Islet of Langerhans (tissue), 1 donor: ENCODE results near the gene C6orf89.
A peak's percentile ranks its signal among the peaks of the same experiment; 100 is the strongest.
"Not testable (repeated sequence)": the region's sequence is repeated elsewhere in the genome, so short reads cannot be mapped to it uniquely, and the experiment has no call there.

Experiments used
- FAIRE-seq: peaks from one replicate; lab custom pipeline; 2011; peaks lifted over from hg19 to GRCh38; lab: Jason Lieb, UNC

Gene C6orf89

DNA sequence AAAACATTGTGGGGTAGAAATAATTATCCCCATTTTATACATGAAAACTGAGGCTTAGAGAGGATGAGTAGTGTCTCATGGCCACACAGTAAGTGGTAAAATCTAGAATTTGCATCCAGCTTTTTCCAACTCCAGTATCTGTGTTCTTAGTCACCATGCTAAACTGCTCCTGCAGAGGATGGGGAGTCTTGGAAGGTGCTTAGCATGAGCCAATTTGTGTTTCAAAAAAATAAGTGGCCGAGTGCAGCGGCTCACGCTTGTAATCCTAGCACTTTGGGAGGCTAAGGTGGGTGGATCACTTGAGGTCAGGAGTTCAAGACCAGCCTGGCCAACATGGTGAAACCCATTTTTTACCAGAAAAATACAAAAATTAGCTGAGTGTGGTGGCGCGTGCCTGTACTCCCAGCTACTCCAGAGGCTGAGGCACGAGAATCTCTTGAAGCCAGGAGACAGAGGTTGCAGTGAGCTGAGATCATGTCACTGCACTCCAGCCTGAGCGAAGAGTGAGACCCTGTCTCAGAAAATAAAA lies 2.4 kb downstream of the C6orf89 start:
- FAIRE-seq, result no peak

DNA sequence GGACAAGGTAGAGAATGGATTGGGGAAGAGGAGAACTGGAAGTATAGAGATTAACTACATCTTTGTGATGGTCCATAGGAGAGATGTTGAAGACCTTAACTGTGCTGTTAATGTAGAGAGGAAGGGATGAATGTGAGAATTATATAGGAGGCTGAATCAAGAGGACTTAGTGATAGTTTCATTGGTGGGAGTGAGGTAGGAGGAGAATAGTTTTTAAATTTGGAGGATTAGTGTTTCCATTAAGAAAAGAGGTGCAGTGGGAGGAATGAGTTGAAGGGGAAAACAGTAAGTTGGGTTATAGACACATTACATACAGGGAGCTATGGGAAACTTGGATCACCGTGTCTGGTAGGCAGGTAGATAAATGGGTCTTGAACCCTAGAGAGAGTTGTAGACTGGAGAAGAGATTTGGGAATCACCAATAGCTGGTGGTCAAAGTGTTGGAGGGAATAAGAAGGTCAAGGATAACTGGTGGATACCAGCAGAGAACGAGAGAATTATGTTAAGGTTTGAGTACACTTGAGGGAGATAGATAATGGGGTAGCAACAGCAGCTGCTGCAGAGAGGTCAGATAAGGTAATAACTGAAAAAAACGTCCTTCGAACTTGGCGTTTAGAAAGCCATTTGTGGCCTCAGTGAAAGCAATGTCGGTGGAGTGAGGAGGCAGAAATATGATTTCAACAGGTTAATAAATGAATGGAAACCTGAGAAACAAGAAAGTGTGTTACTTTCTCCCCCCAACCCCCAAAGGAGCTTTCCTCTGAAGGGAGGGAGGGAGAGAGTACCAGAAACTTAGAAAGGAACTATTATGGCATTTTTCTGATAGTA lies 3.1 kb downstream of the C6orf89 start:
- no peak for FAIRE-seq

DNA sequence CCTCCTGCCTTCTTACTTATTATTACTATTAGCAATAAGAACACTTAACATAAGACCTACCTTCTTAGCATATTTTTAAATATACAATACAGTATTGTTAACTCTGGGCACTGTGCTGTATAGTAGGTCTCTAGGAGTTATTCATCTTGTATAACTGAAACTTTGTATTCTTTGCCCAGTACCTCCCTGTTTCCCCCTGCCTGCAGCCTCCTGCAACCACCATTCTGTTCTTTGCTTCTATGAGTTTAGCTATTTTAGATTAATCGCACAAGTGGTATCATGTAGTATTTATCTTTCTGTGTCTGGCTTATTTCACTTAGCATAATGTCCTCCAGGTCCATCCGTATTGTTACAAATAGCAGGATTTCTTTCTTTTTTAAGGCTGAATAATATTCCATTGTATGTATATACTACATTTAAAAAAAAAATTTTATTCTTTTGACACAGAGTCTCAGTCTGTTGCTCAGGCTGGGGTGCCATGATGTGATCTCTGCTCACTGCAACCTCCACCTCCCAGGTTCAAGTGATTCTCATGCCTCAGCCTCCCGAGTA lies 4.4 kb downstream of the C6orf89 start:
- FAIRE-seq, result no peak

DNA sequence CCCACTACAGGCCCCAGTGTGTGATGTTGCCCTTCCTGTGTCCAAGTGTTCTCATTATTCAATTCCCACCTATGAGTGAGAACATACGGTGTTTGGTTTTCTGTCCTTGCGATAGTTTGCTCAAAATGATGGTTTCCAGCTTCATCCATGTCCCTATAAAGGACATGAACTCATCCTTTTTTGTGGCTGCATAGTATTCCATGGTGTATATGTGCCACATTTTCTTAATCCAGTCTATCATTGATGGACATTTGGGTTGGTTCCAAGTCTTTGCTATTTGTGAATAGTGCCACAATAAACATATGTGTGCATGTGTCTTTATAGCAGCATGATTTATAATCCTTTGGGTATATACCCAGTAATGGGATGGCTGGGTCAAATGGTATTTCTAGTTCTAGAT lies 5.4 kb downstream of the C6orf89 start:
- FAIRE-seq, result not testable (repeated sequence)

DNA sequence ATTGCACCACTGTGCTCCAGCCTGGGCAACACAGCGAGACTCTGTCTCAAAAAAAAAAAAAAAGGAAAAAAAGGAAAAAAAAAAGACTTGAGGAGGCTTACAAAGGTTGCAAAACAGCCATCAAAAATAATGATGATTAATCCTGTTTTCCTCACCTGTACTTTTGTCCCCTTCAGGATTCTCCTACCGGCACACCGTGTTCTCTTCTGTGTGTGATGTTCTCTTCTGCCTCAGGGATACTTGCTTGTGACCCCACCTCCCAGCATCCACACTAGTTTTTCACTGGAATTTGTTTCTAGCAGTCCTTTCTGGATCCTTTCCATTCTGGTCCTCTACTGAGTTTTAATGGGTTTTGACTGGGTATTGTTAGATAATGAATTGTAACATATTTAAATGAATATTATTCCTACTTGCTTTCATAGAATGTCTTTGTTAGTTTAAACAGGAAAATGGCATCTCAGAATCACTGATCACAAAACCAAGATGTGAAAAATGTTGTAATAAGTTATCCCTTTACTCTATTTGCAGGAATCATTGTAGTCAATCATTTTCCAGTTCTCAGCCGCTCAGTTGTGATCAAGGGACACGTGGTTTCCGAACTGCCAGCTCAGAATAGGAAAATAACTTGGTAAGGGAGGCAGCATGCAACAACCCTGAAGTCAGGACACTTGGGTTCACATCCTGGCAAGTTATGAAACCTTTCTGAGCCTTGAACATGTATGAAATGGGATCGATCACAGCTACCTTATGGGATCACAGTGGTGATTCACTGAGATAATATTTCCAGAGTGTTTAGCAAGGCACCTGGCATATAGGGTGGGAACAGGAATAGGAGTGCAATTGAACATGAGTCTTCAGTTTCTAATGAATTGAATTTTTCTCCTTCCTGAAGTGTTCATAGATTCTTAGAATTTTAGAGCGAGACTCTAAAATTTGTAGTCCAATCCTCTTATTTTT lies 8.5 kb downstream of the C6orf89 start:
- FAIRE-seq, result no peak

DNA sequence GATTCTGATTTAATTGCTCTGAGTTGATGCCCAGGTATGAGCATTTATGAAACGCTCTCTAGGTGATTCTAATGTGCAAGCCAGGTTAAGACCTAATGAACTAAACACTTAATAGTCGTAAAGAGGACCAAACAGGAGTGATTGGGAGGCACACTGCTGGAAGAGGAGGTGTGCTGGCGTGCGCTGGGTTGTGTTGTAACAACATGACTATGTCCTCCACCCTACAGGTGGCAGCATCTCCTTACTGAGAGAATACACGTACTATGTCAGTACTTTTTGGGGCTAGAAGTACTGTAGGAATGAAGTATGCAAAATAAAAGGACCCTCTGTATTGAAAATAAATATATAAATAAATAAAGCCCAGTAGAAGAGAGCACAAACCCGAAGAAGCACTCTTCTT lies 11.9 kb downstream of the C6orf89 start:
- FAIRE-seq, result no peak

DNA sequence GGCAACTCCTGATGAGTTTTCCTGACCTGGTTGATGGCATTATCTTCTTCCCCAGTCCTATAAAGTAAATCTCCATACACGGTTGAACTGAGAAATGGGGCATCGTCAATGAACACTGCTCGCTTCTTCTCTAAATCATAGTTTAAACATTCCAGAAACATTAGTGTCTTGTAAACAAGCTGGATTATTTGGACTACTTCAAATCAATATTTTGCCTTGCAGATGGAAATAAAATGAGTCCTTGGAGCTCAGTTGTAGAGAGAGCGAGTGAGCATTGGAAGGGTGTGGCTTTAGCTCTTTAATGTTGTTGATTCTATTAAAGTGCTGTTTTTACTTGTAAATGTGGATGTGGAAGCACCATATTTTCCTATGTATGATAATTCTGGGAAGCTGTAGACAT lies 18.4 kb downstream of the C6orf89 start:
- FAIRE-seq, result no peak

DNA sequence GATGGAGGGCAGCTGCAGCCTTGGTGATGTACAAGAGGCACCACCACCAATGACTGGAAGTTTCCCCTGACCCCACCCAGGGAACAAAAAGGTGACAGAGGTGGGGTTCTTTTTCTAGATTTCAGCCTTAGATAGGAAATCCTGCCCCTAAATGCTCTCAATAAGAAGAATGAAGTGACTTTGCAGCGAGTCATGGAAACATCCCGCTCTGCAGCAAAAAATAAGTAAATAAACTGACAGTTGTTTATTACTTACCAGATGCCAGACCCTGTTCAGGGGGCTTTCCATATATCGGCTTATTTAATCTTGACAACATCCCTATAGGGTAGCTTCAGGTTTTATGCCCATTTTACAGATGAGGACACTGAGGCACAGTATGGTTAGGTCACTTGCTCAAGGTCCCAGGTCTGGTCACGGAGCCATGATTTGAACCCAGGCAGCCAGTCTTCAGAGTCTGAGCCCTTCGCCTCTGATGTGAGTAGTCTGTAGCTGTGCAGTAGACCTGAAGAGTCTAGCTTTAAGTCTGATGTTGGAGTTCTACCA lies 19.2 kb downstream of the C6orf89 start:
- no peak for FAIRE-seq

DNA sequence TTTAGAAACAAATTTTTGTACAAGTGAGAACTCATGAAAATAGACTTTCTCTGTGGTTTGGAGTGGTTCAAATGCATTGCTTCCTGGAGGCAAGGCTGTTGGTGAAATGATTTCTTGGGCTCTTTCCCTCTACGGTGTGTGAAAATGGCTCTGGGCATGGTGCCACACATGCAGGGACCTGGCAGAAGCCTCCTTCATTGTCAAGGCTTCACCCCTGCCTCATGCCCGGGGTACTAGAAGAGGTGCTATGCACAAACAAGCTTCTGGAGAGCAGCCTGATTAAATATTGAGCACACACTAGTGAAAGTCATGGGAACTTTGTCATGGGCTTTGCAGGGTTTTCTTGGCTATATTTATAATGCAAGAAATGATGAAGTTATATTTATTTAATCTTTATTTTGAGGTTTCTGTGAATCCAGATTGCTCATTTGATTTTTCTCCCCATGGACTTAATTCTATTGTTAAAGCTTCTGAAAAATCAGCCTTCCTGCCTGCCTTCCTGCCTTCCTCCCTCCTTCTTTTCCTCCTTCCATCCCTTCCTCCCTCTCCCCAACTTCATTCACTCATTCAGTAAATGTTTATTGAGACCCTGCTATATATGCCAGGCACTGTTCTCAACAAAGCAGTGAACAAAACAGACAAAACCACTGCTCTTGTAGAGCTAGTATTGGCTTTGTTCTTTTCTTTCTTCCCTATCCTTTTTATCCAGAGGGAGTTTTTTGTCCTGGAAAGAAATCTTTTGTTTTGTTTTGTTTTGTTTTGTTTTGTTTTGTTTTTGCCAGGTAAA lies 21.0 kb downstream of the C6orf89 start:
- peak; percentile 56 for FAIRE-seq

DNA sequence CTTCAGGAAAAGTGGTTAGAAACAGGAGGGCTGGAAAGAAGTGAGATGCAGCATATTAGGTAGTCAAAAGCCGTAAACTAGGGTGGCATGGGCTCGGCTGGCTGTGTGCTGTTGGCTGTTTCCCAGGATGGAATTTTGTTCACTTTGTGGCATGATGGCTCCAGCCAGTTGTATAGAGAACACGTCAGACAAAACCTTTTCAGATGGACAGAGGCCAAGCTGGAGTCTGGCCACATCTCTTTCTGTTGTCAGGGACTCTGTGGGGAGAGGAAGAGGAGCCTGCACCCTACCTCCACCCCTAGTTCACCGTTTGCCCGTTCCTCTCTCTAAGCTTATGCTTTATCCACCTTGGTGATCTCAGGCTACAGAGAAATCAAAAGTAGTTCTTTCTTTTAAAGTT lies 22.0 kb downstream of the C6orf89 start:
- FAIRE-seq, result no peak

DNA sequence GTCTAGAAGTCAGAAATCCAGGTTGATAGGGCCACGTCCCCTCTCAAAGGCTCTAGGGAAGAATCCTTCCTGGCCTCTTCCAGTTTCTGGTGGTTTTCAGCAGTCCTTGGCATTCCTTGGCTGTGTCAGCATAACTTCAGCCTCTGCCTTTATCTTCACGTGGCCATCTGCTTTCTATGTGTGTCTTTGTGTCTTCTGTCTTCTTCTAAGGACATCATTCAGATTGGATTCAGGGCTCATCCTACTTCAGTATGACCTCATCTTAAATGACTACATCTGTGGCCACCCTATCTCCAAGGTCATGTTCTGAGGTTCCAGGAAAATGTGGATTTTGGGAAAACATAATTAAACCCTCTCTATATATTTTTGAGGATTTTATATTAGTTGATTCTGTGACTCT lies 23.0 kb downstream of the C6orf89 start:
- FAIRE-seq, result no peak

DNA sequence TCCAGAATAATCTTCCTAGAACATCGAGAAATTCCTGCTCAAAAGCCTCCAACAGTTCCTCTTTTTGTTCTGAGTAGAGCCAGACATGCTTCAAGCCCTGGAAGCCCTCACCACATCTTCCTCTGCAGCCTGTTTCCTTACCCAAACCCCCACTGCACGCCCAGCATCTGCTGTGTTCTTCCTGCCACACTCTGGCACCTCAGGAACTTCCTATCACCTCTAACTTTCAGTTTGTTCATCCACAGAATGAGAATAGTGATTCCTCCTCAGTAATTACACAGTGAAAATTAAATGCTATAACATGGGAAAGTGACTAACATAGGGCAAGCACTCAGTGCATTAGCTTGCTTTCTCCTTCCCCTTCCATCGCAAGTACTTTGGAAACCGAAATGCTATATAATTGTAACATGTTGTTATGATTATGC lies 26.3 kb downstream of the C6orf89 start:
- no peak for FAIRE-seq

DNA sequence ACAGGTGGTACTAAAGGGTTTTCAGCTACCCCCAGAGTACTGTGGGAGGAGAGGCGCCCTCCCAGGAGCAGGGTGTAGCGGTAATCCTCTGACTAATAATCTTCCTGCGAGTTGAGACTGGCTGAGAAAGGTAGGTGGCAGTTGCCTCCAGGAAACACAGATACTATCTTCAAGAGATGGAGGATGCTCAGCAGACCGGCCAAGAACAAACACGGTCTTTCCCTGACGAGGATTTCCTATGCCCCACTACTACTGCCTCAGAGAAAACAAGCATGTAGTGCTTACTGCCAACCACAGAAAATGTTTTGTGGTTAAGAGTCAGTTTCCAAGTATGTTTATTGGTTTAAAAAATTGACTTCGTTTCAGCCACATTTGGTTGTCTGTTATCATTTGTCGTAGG lies 26.8 kb downstream of the C6orf89 start:
- FAIRE-seq, result no peak

DNA sequence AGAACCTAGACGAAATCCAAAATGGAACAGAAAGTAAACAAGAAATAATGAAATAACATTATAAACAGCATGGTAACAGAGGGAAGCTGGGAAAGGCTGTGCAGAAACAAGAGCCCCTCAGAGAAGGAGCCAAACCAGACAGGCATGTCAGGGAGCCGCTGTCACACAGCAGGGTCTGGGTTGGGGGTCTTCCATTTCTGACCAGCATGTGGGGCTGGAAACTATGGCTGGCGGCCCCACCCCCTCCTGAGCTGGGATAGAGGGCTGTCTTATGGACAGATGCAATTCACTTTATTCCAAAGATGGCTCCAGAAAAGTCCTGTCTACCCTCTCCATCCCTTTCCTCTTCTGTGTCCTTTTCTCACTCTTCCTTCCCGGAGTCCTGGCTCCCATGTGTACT lies 27.3 kb downstream of the C6orf89 start:
- FAIRE-seq, result no peak

DNA sequence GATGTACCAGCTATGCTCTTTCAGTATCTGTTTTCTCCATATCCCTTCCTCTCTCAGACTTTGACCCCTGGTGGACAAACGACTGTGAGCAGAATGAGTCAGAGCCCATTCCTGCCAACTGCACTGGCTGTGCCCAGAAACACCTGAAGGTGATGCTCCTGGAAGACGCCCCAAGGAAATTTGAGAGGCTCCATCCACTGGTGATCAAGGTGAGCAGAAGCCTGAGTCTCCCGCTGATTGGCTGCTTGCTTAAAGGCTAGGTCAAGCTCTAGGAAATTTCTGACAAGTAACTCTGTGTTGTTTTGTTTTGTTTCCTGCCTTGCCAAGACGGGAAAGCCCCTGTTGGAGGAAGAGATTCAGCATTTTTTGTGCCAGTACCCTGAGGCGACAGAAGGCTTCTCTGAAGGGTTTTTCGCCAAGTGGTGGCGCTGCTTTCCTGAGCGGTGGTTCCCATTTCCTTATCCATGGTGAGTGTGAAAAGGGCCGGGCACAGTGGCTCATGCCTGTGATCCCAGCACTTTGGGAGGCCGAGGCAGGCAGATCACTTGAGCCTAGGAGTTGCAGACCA lies 28.6 kb downstream of the C6orf89 start:
- no peak for FAIRE-seq

DNA sequence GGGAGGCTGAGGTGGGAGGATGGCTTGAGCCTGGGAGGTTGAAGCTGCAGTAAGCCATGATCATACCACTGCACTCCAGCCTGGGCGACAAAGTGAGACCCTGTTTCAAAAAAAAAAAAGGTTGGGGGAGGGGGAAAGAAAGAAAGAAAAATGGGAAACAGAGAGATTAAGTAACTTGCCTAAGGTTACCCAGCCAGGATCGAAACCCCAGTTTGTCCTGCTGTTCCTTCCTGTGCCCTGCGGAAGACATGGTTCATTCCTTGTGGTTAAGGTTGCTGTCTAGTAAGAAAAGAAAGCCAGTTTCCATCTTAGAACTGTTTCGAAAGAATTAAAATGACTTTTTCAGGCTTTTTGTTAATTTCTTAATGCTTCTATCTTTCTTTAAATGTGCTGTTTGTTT lies 29.8 kb downstream of the C6orf89 start:
- FAIRE-seq, result no peak

DNA sequence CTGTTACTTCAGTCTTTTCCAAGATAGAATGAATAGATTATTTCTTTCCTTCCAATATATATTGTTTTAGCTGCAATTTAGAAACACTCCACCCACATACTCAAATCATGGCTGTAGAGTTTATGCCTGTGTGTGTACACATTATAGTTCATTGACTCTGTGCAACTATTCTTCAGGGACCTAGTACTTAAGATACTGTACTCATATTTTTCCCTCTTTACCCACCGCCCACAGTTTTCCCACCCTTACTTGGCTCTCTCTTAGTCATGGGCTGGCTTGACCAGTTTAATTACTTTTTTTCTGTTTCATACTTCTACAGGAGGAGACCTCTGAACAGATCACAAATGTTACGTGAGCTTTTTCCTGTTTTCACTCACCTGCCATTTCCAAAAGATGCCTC lies 30.4 kb downstream of the C6orf89 start:
- no peak for FAIRE-seq

DNA sequence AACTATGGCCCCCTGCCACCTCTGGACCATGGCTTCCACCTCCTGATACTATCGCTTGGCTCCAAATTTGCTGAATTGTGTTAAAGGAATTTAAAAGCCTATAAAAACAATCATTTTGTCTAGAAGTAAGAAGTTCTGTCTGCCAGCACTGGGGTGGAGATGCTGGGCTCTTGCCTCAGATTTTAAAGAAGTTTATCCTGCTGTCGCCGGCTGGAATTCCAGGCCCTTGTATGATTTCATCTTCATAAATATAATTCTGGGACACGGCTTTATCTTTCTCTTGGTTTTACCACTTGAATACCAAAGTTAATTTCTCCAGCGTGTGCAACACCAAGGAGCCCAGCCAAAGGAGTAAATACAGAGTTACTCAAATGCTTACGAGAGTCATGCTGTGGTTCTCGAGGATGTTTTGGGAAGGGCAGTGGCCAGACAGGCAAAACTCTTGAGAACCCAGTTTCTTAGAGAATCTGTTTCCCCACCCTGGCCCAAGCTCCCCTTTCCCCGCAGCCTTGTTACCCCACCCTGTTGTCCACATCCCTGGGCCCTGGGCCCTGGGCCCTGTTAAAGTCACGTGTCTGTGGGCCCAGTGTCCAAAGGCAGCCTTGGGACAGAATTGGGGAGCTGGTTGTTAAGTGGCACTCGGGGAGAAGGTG lies 31.9 kb downstream of the C6orf89 start:
- no peak for FAIRE-seq

DNA sequence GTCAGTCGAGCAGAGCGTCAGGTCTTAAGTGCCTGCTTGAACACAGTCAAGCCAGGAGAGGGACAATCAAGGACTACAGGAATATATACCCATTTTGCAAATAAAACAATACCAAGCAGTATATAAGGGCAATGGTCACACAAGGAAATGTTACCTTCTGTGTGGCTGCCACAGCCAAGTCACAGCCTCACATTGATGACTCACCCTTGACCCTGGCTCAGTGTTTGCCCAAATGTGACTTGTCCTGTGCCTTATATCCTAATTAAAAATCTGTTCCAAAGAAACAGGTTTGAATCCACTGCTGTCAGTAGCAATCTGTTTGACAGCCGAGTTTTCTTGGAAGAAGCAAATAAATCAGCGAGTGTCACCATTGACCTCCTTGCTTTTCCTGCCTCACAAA lies 34.3 kb downstream of the C6orf89 start:
- no peak for FAIRE-seq

DNA sequence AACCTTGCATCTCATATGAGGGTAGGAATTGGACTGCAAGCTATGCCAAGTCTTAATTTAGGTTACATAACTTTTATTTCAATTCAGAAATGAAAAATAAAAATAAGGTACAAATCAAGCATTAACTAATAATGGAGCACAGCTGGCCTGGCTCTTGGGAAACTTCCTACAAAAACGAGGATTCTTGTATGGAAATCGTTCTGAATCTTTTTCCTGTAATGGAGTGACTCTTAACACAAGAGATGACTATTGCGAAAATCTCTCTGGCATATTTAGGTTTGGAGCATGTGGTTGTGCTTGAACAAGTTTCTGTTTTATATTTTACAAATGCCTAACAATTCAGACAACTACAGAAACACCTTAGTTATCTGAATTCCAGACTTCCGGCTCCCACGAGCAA lies 34.8 kb downstream of the C6orf89 start:
- no peak for FAIRE-seq

DNA sequence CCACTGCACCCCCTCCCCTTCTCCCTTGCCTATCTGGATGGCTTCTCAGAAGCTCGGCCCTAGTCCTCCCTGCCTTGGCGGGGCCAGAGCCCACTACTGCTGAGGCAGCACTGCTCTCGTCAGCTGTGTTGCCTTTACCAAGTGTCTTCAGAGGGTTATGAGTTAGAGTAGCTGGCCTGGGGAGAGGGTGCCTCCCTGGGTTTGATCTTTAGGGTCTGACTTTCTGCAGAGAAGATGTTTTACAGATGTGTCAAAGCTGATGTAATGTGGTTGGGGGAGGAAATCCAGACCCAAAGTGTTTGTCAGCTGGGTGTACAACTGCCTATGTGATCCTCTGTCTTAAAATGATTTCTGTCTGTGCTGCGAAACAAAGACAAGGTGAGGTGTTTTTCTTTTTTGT lies 38.4 kb downstream of the C6orf89 start:
- FAIRE-seq, result no peak
